Measurements from ENCODE around the gene HP. TPM values are rescaled to one million over a fixed set of nuclear protein-coding genes. Genes with fewer than 3 reads are reported as not detected.

The HP gene
- total RNA-seq, 2 experiments from 2014 or later: not detected

DNA sequence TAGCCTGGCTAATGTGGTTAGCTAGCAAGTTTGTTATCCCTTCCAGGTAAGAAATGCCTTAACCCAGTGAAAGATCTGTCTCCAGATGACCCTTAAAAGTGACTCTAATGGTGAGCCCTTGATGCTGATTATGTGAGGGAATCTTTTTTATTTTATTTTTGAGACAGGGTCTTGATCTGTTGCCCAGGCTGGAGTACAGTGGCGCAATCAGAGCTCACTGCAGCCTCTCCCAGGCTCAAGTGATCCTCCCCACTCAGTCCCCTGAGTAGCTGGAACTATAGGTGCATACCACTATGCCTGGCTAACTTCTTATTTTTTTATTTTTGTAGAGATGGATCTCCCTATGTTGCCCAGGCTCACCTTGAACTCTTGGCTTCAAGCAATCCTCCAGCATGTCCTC lies 10.8 kb upstream of the HP start:
- intact Hi-C loops (cut with micrococcal nuclease; ENCODE audit: unreplicated experiment): no loop called here
- Histone ChIP-seq H4K20me1 (ENCODE audit: insufficient read depth, low read length) (no peaks in the 10 kb centered on the region), H3K9me3 (ENCODE audit: low read length) (no peaks in the 10 kb centered on the region), H3K9me2 (ENCODE audit: insufficient read depth, low read length) (no peaks in the 10 kb centered on the region), H3K4me2 (ENCODE audit: low read length) (no peak overlapping the region), H3K4me1 (ENCODE audit: insufficient read depth, low read length, poor library complexity, severe bottlenecking) (no peaks in the 10 kb centered on the region), H3K79me2 (ENCODE audit: insufficient read depth, low read depth, low read length) (no peaks in the 10 kb centered on the region), H2AFZ (ENCODE audit: low read length) (no peak overlapping the region), H3K36me3 (ENCODE audit: insufficient read depth, low read length) (no peaks in the 10 kb centered on the region), H3K27ac (ENCODE audit: low read depth, low read length, poor library complexity, severe bottlenecking) (no peak overlapping the region), H3K4me3 (ENCODE audit: low read depth, low read length, poor library complexity, severe bottlenecking) (no peak overlapping the region)
- no peak for DNase-seq (ENCODE audit: low spot score)
- CTCF ChIA-PET (ENCODE audit: unreplicated experiment): no interaction called here
- POLR2A ChIA-PET: no interaction called here
- TF ChIP-seq, protein P1, sequence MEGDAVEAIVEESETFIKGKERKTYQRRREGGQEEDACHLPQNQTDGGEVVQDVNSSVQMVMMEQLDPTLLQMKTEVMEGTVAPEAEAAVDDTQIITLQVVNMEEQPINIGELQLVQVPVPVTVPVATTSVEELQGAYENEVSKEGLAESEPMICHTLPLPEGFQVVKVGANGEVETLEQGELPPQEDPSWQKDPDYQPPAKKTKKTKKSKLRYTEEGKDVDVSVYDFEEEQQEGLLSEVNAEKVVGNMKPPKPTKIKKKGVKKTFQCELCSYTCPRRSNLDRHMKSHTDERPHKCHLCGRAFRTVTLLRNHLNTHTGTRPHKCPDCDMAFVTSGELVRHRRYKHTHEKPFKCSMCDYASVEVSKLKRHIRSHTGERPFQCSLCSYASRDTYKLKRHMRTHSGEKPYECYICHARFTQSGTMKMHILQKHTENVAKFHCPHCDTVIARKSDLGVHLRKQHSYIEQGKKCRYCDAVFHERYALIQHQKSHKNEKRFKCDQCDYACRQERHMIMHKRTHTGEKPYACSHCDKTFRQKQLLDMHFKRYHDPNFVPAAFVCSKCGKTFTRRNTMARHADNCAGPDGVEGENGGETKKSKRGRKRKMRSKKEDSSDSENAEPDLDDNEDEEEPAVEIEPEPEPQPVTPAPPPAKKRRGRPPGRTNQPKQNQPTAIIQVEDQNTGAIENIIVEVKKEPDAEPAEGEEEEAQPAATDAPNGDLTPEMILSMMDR (conservative IDR thresholded peaks at IDR 0.05; ENCODE audit: low read length): no peak
- TF ChIP-seq EZH2phosphoT487 (IDR thresholded peaks at IDR 0.05; ENCODE audit: borderline replicate concordance, low read depth, low read length): no peak
- no TSS peak for BruUV-seq (replicated peaks)

DNA sequence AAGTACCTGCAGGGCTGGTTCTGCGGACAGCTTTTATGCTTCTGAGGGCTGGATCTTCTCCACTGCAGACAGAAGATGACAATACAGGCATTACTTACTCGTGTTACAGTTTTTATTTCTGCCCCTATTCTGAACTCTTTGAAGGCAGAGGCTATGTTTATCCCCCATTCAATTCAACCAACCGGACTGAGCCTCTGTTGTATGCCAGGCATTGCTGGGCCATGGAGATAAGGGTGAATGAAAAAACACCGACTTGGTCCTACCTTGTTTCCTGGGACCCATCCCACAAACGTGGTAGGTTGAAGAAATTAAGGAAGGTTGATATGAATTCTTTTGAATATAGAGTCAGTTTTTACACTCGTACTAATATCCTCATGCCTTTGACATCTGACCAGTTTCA lies 10.0 kb upstream of the HP start:
- H3K4me1 ChIP-seq (ENCODE audit: insufficient read depth, low read length, poor library complexity, severe bottlenecking): no peaks in the 10 kb centered on the region
- no peaks in the 10 kb centered on the region for H4K20me1 ChIP-seq (ENCODE audit: insufficient read depth, low read length)
- H3K27ac ChIP-seq (ENCODE audit: low read depth, low read length, poor library complexity, severe bottlenecking): no peak overlapping the region
- intact Hi-C loops (cut with micrococcal nuclease; ENCODE audit: unreplicated experiment): no loop called here
- no peaks in the 10 kb centered on the region for H3K79me2 ChIP-seq (ENCODE audit: insufficient read depth, low read depth, low read length)
- POLR2A ChIA-PET: no interaction called here
- no peak for DNase-seq (ENCODE audit: low spot score)
- TF ChIP-seq EZH2phosphoT487 (IDR thresholded peaks at IDR 0.05; ENCODE audit: borderline replicate concordance, low read depth, low read length): no peak
- TF ChIP-seq, protein P1 (conservative IDR thresholded peaks at IDR 0.05; ENCODE audit: low read length): no peak
- BruUV-seq (replicated peaks): no TSS peak
- H3K36me3 ChIP-seq (ENCODE audit: insufficient read depth, low read length): no peaks in the 10 kb centered on the region
- H3K4me3 ChIP-seq (ENCODE audit: low read depth, low read length, poor library complexity, severe bottlenecking): no peak overlapping the region
- CTCF ChIA-PET (ENCODE audit: unreplicated experiment): no interaction called here
- H3K9me2 ChIP-seq (ENCODE audit: insufficient read depth, low read length): no peaks in the 10 kb centered on the region
- H2AFZ ChIP-seq (ENCODE audit: low read length): no peak overlapping the region
- H3K4me2 ChIP-seq (ENCODE audit: low read length): no peak overlapping the region
- peaks cover 4% of the 10 kb centered on the region; the same call in 1 of the 2 replicates for H3K9me3 ChIP-seq (ENCODE audit: low read length)

DNA sequence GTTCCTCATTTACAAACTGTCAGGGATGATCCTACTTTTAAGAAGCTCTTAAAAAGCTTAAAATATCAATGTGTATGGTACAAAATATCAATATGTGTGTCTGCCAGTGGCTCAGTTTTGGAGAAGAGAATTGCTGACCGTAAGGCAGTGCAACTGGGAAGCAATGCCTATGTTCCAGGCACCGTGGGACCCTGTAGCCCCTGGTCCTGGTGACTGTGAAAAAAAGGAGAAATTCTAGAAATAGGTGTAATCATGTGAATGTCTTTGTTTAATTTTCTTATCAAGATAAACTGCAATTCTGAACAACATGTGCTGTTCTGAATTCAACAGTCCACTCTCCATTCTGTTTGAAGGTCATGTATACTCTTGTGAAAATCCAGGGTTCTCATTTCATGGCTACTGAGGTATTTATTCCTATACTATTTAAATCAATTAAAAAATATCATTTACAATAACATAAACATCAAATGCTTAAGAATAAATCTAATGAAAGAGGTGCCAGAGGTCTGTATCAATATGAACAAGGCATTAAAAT lies 9.4 kb upstream of the HP start:
- Histone ChIP-seq H3K9me2 (ENCODE audit: insufficient read depth, low read length) (no peaks in the 10 kb centered on the region), H4K20me1 (ENCODE audit: insufficient read depth, low read length) (no peaks in the 10 kb centered on the region), H3K4me2 (ENCODE audit: low read length) (no peak overlapping the region), H3K9me3 (ENCODE audit: low read length) (peaks cover 4% of the 10 kb centered on the region; the same call in 1 of the 2 replicates), H3K4me3 (ENCODE audit: low read depth, low read length, poor library complexity, severe bottlenecking) (no peak overlapping the region), H3K79me2 (ENCODE audit: insufficient read depth, low read depth, low read length) (no peaks in the 10 kb centered on the region), H3K36me3 (ENCODE audit: insufficient read depth, low read length) (no peaks in the 10 kb centered on the region), H3K4me1 (ENCODE audit: insufficient read depth, low read length, poor library complexity, severe bottlenecking) (no peaks in the 10 kb centered on the region), H2AFZ (ENCODE audit: low read length) (no peak overlapping the region), H3K27ac (ENCODE audit: low read depth, low read length, poor library complexity, severe bottlenecking) (no peak overlapping the region)
- no TSS peak for BruUV-seq (replicated peaks)
- TF ChIP-seq, protein P1 (conservative IDR thresholded peaks at IDR 0.05; ENCODE audit: low read length): no peak
- TF ChIP-seq EZH2phosphoT487 (IDR thresholded peaks at IDR 0.05; ENCODE audit: borderline replicate concordance, low read depth, low read length): no peak
- no peak for DNase-seq (ENCODE audit: low spot score)
- ChIA-PET CTCF (ENCODE audit: unreplicated experiment) (no interaction called here), POLR2A (no interaction called here)
- intact Hi-C loops (cut with micrococcal nuclease; ENCODE audit: unreplicated experiment): no loop called here

Measured in OCI-LY7 (cell line).